HG03457 (cell line): ENCODE measurements around the gene RFC1.
"Not testable (repeated sequence)": the region's sequence is repeated elsewhere in the genome, so short reads cannot be mapped to it uniquely, and the experiment has no call there.

ENCODE experiments used
- ATAC-seq: cut with Tn5 transposase; IDR thresholded peaks from one replicate; pipeline ENCODE4 v1.9.1; 2021; ENCODE audit warnings: moderate number of reproducible peaks; ENCODE audit not compliant: unreplicated experiment

The RFC1 gene

DNA sequence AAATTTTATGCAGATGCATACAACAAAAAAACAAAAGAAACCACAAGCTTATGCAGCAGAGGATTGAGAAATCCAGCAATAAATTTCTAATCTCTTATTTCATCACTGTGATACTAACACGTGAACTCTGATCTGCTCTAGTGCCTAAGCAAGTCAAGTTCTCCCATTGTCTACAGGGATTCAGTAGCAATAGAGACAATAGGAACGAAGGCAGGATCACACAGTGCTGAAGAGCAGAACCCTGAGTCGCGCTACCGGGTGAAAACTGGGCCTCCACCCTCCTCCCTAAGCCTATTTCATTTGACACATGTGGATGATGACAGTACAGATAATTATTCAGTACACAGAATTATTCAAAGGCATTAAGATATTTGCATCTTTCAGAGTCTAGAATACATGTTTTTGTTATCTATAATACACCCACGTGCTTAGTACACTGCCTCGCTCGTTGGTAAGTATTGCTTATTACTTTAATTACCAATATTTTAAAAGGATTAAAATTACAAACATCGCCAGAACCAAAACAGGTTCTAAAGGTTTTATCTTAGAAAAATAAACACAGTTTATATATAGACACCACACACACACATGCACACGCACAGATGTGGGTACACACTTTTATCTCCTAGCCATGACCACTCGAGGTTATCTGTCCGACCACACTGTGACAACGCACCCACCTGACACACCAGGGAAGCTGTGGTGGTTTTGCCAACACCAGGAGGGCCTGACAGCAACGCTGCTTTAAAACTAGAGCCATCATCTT is 60.1 kb downstream of the RFC1 start:
- no peak for ATAC-seq

DNA sequence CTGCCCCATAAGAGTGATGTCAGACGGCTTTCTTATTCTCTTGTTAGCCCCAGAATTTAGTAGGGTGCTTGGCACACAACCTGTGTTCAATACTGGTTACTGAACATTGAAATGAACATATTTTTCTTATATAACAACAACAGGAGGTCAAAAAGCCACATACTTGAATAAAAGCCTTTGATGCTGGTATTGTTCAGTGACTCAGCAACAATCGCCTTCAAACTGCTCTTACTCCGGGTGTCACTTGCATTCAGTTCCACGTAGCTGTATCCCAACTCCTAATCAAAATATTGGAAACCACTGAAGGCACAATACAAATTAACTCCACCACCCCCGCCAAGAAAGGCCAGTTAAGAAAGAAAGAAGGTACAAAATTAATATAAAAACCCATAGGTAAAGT is 61.5 kb downstream of the RFC1 start:
- ATAC-seq, result no peak

DNA sequence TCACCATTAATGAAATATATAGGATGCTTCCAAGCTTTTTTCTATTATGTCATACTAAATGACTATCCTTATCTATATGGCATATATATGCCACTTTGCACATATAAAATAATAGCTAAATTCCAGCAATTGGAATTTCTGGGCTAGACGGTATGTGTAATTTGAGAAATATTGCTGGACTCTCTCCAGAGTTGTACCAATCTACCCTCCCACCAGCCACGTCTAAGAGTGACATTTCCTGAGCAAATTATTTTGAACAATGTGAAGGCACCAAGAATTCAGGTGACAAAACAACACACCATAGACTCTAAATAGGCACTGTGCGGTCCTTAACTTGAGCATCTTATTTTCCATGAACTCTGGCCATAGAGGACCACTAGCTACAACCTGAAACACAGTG is 62.3 kb downstream of the RFC1 start:
- ATAC-seq, result no peak

DNA sequence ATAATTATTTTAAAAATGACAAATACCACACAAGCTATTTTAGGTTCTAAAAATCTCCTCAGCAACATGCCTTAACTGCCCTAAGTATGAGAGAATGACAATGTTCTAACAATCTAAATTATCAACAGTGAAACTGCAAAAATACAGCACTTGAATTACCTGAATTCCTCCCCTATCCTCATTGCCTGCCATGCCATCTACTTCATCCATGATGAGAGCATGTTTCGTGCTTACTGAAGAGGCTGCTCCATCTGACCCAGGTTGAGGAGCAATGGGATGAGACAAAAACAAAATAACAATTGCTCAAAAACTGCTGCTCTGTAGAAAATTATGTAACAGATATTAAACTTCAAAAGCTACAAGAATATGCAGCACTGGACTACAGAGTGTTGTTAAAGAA is 63.3 kb downstream of the RFC1 start:
- no peak for ATAC-seq

DNA sequence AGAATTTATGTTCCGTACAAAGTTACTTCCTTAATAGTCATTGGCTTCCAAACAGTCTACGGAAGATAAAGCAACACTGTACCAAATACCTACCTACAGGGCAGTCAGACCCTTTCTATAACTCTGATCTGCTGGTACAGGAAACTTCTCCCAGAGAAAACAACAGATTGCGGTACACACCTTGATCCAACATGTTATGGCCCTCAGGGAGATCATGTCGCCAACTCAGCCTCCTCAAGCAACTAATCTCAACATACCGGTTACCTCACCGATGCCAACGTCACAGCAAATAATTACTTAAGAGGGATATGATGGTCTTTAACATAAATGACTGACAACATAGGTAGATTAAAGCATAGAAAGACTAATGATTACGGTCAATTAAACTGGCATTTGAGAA is 70.4 kb downstream of the RFC1 start:
- ATAC-seq, result no peak

DNA sequence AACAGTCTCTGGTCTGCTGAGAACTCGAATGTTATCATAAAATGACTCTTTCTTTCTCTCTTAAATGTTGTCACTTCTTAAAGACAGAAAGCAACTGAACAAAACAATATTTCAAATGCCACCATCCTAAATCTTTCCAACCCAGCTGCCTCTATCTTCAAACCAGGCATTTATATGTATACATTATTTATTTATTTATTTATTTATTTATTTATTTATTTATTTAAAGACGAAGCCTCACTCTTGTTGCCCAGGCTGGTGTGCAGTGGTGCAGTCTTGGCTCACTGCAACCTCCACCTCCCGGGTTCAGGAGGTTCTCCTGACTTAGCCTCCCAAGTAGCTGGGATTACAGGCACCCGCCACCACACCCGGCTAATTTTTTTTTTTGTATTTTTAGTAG is 73.7 kb downstream of the RFC1 start:
- ATAC-seq, result not testable (repeated sequence)

DNA sequence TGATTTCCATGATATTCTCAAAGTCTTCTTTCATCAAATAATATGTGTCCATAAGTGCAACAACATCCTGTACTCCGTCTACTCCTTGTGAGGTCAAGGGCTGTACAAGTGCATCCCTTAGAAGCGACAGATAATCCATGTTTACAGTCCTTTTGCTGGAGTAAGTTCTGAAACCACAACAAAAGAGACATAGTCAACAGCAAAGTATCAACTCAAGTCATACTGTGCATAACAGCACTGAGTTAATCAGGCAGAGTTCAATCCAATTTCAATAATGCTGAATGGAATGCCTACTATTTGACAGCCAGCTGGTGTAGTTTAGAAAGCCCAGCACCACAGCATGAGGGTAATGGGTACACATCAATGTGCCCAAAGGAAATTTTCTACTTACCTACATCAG is 74.5 kb downstream of the RFC1 start:
- ATAC-seq, result no peak

DNA sequence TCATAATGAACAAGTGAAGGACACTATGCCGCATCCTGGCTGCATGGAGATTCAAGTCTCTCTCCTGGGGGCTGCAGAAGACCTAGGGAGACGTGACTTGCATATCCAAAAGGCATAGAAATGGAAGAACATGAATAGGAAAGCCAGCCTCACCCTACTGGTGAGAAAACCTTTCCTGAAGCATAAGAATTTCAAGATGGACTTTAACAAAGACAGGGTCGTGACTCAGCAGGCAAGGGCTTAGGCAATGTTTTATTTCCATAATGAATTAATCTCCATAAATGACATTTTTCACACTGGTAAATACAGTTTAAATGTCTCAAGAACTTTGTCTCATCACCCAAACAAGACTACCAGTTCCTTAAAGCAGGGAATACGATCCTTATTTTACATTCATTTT is 78.9 kb downstream of the RFC1 start:
- ATAC-seq, result no peak

DNA sequence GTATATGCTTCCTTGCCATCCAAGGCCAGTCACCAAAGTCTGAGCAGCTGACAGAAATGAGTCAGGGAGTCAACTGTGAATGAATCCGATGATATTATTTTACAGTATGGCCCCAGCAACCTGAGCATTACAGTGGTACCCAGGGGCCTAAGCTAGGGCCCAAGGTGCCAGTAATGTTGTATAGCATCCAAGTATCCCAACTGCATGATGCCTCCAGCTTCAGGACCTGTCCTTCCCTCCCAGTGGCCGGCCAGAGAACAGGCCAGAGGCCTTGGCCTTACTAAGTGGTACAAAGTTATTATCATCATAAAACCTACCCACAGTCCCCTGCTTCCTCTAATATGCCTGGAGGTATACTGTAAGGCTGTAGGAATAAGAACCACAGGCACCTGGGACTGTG is 79.9 kb downstream of the RFC1 start:
- ATAC-seq, result no peak

DNA sequence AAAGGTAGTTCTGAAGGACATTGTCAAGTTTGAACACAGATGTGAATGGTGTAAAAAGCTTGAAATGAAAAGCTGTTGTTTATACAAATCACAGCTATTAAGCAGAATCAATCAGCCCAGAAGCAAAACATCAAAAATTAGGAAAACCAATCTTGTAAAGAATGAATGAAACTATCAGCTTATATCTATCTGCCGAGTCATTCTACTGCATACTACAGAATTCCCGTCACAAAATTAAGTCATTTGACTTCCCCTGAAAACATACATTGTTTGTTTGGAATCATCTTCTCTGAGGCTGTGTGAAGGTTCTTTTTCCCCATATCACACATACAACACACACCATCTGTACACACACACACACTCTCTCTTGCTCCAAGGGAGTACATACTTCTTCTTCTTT is 80.3 kb downstream of the RFC1 start:
- no peak for ATAC-seq

DNA sequence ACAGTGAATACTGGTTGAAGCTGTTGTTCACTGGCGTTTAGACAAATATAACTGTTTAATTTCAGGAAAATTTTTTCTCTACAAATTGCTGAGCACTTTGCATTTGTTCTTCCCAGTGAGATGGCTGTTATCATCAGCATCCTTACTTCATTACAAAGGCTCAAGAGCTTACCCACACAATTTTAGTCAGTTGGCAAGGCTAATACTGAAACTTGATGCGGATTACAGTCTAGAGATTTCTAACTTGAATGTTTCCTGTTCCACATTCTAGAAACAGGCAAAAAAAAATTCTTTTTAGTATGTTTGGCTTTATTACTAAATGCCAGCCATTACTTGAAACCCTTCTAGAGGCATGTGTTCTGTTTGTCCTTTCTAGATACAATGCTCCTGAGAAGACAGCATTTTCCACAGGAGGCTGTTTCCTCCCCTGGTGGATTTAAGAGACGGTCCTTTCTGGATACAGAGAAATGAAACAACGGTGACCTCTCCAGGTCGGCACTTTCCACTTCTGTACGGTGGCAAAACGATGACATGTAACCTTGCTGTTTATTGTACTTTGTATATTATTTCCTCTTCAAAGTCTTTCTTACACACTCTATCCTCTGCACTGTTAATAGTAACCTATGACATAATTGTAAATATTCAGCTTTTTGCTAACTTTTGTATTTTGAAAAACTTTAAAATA is 80.9 kb downstream of the RFC1 start:
- ATAC-seq, result no peak

DNA sequence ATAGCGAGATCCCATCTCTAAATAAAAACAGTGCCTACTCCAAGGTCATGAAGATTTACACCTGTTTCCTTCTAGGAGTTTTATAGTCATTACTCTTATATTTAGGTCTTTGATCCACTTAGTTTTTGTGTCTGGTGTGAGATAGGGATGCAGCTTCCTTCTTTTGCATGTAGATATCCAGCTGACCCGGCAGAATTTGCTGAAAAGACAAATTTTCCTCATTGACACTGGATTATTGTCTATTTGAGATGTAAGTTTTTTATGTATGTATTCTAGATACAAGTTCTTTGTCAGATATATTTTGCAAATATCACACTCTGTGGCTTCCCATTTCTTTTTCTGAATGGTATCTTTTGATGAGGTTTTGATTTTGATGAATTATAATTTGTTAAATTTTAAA is 85.4 kb downstream of the RFC1 start:
- no peak for ATAC-seq

DNA sequence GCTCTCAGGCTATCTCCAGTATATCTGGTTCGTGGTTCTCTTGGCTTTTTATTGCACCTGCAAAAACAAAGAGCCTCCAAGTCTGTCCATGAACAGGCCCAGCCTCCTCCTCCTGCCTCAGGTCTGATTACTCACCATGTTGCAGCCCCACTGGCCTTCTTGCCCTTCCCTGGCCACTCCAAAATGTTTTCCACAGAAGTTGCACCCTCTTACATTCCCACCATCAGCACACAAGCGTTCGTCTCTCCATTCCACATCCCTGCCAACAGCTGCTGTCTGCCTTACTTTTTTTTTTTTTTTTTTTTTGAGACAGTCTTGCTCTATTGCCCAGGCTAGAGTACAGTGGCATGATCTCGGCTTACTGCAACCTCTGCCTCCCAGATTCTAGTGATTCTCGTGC is 86.7 kb downstream of the RFC1 start:
- ATAC-seq, result no peak

DNA sequence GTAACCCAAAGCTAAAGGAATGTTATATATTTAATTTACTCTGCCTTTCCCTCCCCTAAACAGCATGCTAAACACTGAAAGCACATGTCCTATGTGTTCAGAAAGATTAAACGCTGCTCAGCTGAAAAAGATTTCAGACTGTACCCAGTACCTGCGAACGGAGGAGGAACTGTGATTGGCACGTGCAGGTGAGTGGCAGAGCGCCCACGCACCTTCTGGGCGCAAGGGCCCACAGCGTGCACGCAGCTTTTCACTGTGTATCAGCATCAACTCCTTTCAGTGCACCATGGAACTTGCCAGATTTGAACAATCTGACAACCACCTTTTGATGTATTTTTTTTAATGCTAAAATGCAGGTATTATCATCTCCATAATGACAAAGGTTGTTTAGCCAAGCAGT is 87.7 kb downstream of the RFC1 start:
- no peak for ATAC-seq

DNA sequence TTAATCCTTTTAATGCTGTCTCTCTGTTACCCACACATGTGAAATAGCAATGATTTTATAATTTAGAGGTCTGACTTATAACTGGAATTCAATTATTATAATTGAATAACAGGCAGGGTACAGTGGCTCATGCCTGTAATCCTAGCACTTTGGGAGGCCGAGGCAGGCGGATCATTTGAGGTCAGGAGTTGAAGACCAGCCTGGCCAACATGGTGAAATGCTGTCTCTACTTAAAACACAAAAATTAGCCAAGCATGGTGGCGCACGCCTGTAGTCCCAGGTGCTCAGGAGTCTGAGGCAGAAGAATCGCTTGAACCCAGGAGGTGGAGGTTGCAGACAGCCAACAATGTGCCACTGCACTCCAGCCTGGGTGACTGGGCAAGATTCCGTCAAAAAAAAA is 88.5 kb downstream of the RFC1 start:
- not testable (repeated sequence) for ATAC-seq

DNA sequence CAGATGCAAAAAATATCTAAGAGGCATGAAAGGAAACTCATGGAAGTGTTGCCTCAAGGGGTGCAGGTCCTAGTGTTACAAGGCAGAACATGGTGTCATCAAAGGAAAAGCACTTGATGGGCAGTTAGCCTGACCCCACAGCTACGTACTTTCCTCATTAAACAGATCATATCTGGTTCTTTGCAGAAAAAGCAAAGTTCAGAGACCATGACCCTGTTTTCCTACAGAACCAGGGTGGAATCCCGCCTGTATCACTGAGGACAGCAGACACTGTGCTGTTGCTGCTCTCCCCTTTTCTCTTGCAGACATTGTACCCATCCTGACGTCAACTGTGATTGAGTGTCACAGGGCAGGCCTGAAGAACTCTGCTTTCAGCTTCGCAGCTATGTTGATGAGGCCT is 91.7 kb downstream of the RFC1 start:
- ATAC-seq, result no peak

DNA sequence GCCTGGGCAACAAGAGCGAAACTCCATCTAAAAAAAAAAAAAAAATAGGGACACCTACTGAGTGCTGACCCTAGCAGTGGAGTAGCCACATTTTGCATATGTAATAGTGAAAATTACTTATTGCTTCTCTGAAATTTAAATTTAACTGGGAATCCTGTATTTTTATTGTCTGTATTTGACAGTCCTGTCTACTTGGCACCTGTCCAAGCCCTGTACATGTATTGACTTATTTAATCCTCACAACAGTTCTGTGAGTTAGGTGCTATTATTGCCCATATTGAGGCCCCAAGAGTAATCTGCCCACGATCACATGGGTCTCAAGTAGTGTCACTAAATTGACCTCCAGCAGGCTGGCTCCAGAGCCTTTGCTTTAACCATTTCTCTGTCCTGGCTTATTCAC is 102.3 kb downstream of the RFC1 start:
- ATAC-seq, result no peak

DNA sequence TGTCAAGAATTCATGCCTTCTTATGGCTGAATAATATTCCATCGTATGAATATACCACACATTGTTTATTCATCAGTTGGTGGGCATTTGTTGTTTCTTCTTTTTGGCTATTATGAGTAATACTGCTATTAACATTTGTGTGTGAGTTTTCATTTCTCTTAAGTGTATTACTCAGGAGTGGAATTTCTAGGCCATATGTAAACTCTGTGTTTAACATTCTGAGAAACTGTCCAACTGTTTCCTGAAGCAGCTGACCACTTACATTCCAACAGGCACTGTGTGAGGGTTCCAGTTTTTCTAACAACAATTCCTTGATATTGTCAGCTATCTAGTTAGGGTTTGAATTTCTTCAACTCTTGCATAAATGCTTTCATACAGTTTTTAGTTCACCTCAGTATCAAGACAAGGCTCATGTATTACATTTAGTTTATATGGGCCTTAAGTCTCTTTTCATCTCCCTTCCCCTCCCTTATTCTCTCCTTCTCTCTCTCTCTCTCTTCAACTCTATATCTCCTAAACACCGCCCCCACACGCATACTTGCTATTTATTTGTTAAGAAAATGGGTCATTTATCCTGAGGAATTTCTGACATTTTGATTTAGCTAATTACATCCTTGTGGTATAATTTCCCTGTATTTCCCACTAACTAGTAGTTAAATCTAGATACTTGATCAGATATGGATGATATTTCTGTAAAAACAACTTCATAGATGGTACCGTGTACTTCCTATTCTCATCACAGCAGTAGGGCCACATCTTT is 106.4 kb downstream of the RFC1 start:
- ATAC-seq, result no peak

DNA sequence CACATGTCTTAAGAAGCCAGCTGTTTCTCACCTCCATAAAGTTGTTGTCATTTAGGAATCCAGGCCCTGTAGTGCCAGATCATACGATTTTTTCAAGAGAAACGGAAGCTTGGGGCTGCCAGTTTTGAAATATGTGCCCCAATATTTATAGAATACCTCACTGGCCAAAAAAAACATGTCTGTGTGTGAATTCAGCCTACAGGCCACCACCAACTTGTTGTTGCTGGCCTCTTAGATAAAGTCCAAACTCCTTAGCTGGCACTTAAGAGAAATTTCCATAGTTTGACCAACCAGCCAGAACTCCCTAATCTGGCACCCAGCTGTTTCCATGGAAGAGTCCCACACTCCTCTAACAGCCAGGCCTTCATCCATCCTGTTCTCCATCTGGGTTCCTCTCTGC is 109.7 kb downstream of the RFC1 start:
- no peak for ATAC-seq

DNA sequence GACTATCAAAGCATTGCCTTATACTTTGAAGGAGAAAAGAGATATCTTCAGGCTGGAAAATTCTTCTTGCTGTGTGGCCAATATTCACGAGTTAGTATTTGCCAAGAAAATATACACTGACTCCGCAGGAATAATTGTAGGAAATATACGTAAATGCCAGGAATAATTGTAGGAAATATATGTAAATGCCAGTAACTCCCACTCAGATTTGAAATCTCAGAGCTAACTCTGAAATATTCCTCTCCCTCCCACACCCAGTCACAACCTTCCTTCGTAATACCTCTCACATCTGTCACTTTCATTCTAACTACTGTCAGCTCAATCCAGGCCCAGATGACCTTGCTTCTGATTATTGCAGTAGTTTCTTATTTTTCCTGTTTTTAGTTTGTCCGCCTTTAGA is 110.3 kb downstream of the RFC1 start:
- no peak for ATAC-seq

DNA sequence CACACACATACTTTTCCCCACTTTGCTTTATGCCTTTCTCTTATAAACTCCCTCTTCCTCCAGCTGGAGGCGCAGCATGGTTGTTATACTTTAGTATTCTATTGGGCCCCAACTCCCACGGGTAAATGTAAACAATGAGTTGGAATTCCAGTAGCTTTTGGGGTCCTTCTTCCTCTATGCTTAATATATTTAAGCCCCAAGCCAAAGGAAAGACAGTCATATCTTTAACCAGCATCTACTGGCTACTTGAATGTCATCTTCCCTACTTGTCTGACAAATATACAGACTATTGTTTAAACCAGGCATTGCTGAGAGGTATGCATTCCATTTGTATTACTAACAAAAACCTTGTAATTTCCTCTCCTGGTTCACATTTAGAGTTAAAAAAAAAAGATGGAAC is 110.9 kb downstream of the RFC1 start:
- no peak for ATAC-seq

DNA sequence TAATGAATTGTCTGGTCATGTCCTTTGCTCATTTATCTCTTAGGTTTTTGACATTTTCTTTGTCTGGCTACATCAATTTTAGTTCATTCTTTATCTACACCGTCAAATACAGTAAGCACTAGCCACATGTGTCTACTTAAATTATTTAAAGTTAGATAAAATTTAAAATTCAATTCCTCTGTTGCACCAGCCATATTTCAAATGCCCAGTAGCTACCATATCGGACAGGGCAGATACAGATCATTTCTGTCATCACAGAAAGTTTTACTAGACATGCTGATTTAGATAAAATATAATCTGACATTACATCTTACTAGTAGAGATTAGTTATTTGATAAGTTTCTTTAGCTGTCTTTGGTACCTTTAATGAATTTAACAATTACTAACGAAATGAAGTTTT is 122.7 kb downstream of the RFC1 start:
- ATAC-seq, result no peak
